CD4-positive, alpha-beta T cell treated with Interleukin-15 for 1 hour (primary cell): ENCODE results near the gene PLCB4.

Experiments
- DNase-seq: peaks from one replicate; pipeline ENCODE4 v3.0.0-alpha.2; 2020

Gene PLCB4

DNA sequence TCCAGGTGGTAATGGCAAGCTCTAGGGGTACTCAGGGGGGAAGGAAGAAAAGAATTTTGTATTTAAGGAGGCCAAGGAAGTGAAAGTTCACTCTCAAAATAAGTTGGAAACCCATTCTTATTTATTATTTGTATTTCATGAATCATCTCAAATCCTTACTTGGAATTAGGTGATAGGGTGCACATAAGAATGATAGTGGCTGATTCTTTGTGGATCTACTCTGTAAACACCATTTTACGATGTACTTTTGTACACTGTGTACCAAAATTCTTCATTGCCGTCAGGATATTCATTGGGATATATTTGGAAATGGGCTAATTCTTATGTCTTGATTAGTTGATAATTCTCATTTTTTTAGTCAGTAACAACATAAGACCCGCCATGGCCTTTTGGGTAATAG is 266.0 kb downstream of the PLCB4 start:
- no peak for DNase-seq

GRCh38 chr20:9338101-9338500 is 269.2 kb downstream of the PLCB4 start:
- no peak for DNase-seq

GRCh38 chr20:9339708-9340107 is 270.8 kb downstream of the PLCB4 start:
- DNase-seq: no peak

DNA sequence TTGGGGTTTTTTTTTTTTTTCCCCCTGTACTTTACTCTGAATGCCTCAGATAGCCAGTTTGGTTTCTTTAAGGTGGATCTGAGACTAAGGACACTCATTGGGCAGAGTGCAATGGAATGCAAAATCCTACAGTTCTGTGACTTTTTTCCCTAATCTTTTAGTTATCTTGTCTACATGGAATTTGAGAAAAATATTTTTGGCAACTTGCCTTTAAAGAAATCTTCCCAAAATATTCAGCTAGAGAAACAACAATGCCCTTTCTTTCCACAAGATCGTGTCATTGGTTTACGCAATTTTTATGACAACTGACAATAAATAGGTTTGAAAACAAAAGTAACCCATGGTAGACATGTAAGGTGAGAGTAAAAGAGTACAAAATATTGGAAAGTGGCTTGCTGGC is 273.8 kb downstream of the PLCB4 start:
- DNase-seq: no peak

DNA sequence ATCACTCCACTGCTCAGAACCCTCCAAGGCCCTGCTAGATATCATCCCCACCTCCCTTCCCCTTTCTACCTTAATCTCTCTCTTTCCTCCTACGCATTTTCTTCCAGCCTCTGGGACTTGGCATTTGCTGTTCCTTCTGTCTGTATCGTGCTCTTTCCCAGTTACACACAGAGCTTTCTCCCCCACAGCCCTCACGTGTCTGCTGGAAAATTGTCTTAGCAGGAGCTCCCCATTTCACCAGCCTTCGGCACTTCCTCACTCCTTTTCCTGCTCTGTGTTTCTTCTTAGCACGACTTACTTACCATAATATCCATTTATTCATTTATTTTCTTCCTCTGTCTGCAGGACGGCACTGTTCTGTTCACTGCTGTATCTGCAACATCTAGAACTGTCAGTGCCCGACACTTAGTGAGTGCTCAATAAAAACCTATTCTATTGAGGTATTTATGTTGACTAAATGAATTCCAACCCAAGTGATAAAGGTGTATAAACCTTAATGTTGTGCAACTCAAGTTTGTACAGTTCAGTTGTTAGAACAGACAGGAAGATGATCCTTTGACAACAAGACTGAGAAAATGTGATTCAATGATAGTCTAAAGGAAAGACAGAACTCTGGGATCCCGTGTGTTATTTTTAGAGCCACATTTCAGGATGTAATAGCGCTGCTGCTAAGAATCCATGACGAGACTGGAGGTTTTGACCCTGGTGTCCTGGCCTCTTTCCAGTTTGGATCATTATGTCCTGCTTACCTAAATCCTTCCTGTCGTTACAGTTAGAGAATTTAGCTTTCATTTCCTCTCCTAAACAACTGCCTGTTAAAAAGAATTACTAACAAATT is 275.4 kb downstream of the PLCB4 start:
- DNase-seq: no peak

DNA sequence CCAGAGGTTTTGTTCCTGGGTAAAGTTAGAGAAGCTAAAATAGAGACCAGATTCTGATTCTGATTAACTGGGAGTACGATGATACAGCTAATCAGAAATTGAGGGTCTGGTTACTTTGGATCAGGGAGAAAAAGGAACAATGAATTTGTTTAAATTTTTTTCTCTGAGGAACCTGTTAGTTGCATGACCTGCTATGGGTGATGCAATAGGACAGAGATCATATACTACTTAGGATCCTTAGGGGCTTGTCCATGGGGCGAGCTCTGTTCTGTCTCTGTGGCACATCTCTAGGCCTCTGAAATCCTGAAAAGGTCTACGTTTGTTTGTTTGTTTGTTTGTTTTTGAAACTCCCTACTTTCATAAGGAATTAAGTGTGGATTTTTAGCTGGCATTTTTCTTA is 279.4 kb downstream of the PLCB4 start:
- no peak for DNase-seq

DNA sequence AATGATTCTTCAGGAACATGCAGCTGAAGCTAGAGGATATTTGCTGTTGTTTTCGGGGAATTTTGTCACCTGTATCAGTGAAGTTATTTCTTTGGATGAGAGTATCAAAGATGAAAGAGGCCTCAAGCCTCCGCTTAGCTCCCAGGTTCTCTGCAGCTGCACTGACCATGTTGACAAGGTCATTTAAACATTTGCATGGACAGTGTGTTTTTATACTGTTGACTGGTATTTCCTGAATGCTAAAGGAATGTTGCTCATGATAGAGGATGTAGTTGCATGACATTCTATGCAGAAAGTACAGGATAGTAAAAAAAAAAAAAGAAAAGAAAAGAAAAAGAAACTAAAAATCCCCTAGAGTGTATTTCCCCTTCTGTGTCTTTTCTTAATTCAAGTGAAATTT is 279.9 kb downstream of the PLCB4 start:
- DNase-seq: no peak

GRCh38 chr20:9349249-9349648 is 280.4 kb downstream of the PLCB4 start:
- DNase-seq: no peak

DNA sequence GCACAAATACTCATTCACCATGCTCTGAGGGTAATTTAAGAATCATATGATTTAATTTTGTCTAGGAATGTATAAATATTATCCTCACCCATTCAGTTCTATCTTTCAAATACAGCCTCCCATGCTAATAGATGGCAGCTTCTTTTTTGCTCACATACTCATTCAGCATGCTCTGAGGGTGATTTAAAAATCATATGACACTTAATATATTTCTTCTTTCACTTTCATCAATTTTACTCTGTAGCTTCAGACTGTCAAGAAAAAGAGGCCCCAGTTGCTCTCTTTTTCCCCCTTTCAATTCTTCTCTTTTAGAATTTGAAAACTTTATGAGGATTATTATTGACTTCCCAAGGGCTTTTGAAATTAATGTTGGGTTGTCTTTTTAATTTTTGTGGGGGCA is 283.9 kb downstream of the PLCB4 start:
- DNase-seq: no peak

DNA sequence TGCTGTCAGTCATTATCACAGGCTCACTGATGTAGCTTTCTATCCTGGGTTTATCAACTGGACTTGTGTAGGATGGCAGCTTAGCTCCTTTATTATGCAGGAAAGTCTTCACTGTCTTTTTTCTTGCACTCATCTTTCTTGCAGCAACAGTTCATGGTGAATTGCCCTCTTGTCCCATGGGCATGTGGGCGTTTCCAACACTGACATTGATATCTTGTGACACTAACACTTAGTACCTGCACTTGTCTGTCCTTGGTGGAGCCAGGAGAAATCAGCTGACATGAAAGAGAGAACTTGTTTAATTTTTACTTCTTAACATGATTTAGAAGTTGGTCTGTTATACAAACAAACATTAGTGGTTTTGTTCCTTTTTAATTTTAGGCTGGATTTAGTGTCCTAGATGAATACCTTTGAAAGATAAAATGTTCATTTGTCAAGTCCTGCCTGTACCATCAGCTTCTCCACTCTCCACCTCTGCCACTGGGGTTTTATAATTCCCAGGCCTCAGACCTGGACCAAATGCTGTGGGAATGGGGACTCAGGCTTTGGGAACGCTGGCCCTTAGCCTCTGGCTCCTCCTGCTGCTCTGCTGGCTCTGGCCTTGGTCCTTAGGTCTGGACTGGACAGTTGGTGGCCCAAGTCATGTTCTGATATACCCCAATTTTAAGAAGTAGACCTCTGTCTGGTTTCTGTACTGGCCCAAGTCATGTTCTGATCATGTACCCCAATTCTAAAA is 284.5 kb downstream of the PLCB4 start:
- DNase-seq: no peak

DNA sequence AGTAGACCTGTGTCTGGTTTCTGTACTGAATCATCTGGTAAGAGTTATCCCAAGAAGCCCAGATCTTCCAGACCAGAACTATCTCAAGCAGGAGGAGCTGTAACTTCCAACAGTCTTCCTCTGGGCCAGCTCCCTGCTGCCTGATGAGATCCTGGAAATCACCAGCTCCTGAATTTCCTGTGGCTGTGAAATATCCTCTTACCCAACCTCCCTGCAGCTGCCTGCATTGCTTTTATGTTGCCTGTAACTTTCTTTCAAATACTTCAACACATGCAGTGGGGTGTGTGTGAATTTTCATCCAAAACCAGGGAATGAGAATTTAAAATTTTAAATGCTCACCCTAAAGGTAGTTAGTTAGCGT is 285.0 kb downstream of the PLCB4 start:
- no peak for DNase-seq

DNA sequence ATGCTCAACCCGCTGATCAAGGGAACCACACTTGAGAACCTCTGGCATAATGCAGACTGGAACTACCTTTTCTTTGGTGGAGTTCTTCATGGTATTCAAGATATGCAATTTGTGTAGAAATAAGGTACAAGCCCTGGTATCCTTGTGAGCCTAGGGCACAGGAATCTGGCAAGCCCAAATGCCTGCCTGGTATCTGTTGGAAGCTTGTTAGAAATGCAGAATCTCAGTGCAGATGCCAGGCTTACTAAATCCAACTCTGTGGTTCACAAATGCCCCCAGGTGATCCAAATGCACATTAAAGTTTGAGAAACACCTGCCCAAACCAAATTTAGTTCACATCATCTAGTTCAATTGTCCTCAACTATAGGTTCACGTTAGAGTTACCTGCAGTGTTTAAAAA is 285.7 kb downstream of the PLCB4 start:
- DNase-seq: no peak

- no peak for DNase-seq
Measured at GRCh38 chr20:9358001-9358400, 289.1 kb downstream of the PLCB4 start.

GRCh38 chr20:9359561-9360308 is 290.8 kb downstream of the PLCB4 start:
- no peak for DNase-seq

DNA sequence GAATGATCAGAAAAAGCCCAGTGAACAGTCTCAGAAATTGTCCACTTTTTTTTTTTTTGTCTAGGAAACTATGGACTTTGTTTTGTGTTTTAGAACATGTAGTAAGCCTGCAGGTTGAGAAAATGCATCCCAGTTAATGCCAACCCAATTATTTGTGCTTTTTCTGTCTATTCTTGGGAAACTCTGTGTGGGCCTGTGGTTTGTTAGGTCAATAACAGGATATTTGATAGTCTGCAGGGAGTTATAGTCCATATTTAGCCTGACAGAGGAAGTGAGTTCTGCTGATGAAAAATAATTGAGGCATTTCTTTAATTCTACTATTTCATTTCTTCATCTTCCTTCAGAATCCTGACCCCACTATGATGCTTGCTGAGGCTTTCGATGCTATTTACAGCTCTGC is 291.5 kb downstream of the PLCB4 start:
- DNase-seq: no peak

DNA sequence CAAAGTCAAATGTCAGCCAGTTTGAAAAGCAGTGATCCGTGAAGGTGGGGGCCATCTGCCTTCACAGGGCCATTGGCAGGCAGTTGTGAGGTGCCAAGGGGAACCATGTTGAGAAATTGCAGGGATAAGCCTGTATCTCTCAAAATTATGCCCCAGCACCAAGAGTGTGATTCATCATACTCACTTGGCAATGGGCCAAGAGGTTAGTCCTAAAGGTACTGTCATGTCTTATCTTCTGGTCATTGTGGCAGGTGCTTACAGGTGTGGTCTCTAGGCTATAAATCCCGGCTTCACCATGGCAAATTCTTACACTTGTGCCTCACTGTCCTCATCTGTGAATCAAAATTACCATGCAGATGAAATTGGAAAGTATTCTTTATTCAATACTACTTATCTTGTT is 294.8 kb downstream of the PLCB4 start:
- DNase-seq: no peak

DNA sequence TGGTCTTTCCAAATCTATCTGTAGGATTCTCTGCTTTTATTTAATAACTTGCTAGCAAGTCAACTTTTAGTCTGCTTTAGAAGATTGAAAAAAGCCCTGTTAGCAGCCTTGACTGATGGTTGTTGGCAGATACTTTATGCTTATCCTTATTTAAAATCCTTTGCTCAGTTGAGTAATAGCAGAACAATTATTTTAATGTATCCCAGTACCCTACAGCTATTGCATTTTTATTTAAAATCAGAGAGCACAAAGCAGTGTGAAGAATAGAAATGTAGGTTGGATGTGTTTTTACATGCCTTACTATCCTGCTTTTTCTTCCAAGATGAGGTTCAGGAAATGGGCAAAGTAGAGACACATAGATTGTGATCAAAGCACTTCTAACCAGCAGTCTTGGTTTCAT is 298.4 kb downstream of the PLCB4 start:
- DNase-seq: no peak

DNA sequence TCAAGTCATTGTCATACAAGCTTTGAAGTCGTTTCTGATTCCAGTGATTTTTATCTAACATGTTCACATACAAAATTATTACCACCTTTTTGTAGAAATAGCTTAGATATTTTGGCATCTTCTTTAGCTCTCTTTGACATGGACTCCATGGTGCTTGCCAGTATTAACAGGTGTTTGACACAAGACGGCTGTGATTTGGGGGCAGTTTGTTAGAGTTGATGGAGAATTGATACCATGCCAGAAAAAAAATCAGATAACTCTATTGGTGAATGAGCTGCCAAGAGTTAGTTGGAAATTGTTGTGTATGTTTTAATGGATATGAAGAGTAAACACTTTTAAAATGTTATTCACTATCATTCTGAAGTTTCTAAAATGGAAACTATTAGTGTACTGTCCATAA is 298.9 kb downstream of the PLCB4 start:
- no peak for DNase-seq

DNA sequence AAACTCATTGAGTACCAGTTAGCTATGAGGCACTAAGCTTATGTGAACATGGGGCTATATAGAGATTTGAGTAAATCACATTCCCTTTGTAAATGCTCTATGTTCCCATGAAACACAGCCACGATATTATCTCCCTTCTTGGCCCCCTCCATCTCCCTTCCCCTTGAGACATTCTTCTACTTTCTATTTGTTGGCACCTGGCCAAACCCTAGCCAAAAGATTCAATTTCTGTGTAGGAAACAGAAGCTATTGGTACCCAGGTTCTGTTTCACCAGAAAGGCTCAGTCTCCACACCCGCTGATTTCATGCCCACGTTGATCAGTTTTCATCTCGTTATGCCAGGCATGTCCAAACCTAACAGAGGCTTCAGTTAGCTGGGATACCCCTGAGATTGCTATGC is 300.0 kb downstream of the PLCB4 start:
- DNase-seq: no peak

GRCh38 chr20:9369557-9369956 is 300.7 kb downstream of the PLCB4 start:
- no peak for DNase-seq

GRCh38 chr20:9374072-9374471 is 305.2 kb downstream of the PLCB4 start:
- no peak for DNase-seq

DNA sequence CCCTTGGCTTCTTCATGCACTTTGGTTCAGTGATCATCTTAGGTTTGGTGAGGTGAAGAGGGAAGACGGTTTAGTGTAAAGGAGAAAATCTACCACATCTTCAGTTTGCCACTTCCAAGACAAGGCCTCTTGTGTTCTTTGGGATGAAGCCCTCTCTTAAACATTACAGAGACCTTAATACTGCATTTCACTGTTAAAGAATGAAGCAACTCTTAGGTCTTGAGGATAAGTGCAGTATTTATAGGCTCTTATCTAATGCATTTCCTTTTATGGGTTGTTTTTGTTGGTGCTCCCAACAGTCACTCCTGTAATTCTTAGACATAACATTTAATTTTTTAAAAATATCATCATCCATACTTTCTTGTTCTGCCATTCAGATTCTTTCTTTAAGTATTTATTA is 305.6 kb downstream of the PLCB4 start:
- no peak for DNase-seq

DNA sequence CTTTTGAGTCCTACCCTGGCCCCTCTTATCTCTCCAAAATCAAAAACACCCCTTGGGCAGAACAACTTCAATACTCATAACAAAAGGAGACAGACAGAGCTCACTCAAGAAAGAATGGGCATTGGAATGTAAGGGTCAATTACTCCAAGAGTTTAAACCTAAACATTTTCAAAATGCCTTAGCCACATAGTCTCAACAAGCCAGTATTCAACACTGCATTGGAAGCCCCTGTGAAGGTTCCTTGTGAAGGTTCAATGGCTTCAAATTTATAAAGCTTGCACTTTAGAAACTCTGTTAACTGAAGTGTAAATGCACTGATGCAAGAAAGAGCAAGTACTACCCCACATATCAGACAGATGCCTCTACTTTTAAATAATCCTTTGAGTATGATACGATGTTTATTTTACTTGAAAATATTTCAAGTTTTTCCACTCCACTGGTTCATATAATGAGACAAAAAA is 306.4 kb downstream of the PLCB4 start:
- DNase-seq: no peak

- DNase-seq: no peak
Measured at GRCh38 chr20:9377007-9377406, 308.1 kb downstream of the PLCB4 start.
